Stimulated activated CD4-positive, alpha-beta T cell treated with anti-CD3 and anti-CD28 coated beads, Interleukin-2, amount 100 ng/mL, for 48 hours (primary cell): ENCODE measurements around the gene CREB3L1.

ENCODE experiments used
- DNase-seq, 2 donors: peaks; one replicate each; pipeline ENCODE4 v3.0.0-alpha.2; 2020

The CREB3L1 gene

GRCh38 chr11:46277622-46278386 is at the start of gene CREB3L1:
Gene CREB3L1, plus strand, starts transcription at chr11:46277662. Its CDS starts 450 bp downstream, at chr11:46278112.
- no peak for DNase-seq

GRCh38 chr11:46229230-46229629 is 48.2 kb upstream of the CREB3L1 start:
- no peak for DNase-seq

GRCh38 chr11:46234311-46234710 is 43.2 kb upstream of the CREB3L1 start:
- no peak for DNase-seq

- no peak for DNase-seq
Observed at GRCh38 chr11:46235777-46236688, 41.4 kb upstream of the CREB3L1 start.

- no peak for DNase-seq
Observed at GRCh38 chr11:46236918-46237247, 40.6 kb upstream of the CREB3L1 start.

- DNase-seq = peak; percentile 44 to 50
Observed at GRCh38 chr11:46237248-46238077, 40.0 kb upstream of the CREB3L1 start.

- DNase-seq = peak; percentile 49 to 58
Observed at GRCh38 chr11:46238078-46238966, 39.1 kb upstream of the CREB3L1 start.

GRCh38 chr11:46238967-46239800 is 38.3 kb upstream of the CREB3L1 start:
- peak; percentile 74 to 87 for DNase-seq

- DNase-seq = no peak
Observed at GRCh38 chr11:46239801-46240061, 37.7 kb upstream of the CREB3L1 start.

GRCh38 chr11:46240371-46240770 is 37.1 kb upstream of the CREB3L1 start:
- DNase-seq = no peak

GRCh38 chr11:46240861-46241260 is 36.6 kb upstream of the CREB3L1 start:
- no peak for DNase-seq

- DNase-seq = no peak
Observed at GRCh38 chr11:46242041-46242951, 35.2 kb upstream of the CREB3L1 start.

- DNase-seq = peak; percentile 86 to 91
Observed at GRCh38 chr11:46242952-46243795, 34.3 kb upstream of the CREB3L1 start.

GRCh38 chr11:46243796-46244109 is 33.7 kb upstream of the CREB3L1 start:
- DNase-seq = no peak

- no peak for DNase-seq
Observed at GRCh38 chr11:46246521-46246920, 30.9 kb upstream of the CREB3L1 start.

- DNase-seq = no peak
Observed at GRCh38 chr11:46247090-46247489, 30.4 kb upstream of the CREB3L1 start.

- DNase-seq = no peak
Observed at GRCh38 chr11:46247659-46248058, 29.8 kb upstream of the CREB3L1 start.

- DNase-seq = no peak
Observed at GRCh38 chr11:46248289-46249102, 29.0 kb upstream of the CREB3L1 start.
